Measurements from ENCODE around the gene TMEM131.

Gene TMEM131

GRCh38 chr2:98015671-98016070 lies 19.9 kb upstream of the TMEM131 start:
- no peak overlapping the region for H3K4me3 ChIP-seq (ENCODE audit: low read length)
- no peak overlapping the region for H3K27ac ChIP-seq (ENCODE audit: low read depth, low read length)
- H3K36me3 ChIP-seq (ENCODE audit: control insufficient read depth, insufficient read depth, low read length): no peaks in the 10 kb centered on the region
- H3K9ac ChIP-seq (ENCODE audit: low read length): no peak overlapping the region
- no peaks in the 10 kb centered on the region for H3K4me1 ChIP-seq (ENCODE audit: control insufficient read depth, insufficient read depth, low read length)
- H3K27me3 ChIP-seq (ENCODE audit: control insufficient read depth, insufficient read depth, low read length): no peaks in the 10 kb centered on the region

- H3K27me3 ChIP-seq (ENCODE audit: control insufficient read depth, insufficient read depth, low read length): no peaks in the 10 kb centered on the region
- no peaks in the 10 kb centered on the region for H3K36me3 ChIP-seq (ENCODE audit: control insufficient read depth, insufficient read depth, low read length)
- no peak overlapping the region for H3K9ac ChIP-seq (ENCODE audit: low read length)
- no peak overlapping the region for H3K27ac ChIP-seq (ENCODE audit: low read depth, low read length)
- H3K4me3 ChIP-seq (ENCODE audit: low read length): no peak overlapping the region
- no peaks in the 10 kb centered on the region for H3K4me1 ChIP-seq (ENCODE audit: control insufficient read depth, insufficient read depth, low read length)
Measured at GRCh38 chr2:98014379-98014778, 18.6 kb upstream of the TMEM131 start.

- Histone ChIP-seq H3K9ac (ENCODE audit: low read length) (no peak overlapping the region), H3K4me3 (ENCODE audit: low read length) (no peak overlapping the region), H3K36me3 (ENCODE audit: control insufficient read depth, insufficient read depth, low read length) (no peaks in the 10 kb centered on the region), H3K27me3 (ENCODE audit: control insufficient read depth, insufficient read depth, low read length) (no peaks in the 10 kb centered on the region), H3K4me1 (ENCODE audit: control insufficient read depth, insufficient read depth, low read length) (no peaks in the 10 kb centered on the region), H3K27ac (ENCODE audit: low read depth, low read length) (no peak overlapping the region)
Measured at GRCh38 chr2:98013407-98014042, 17.8 kb upstream of the TMEM131 start.

GRCh38 chr2:98012561-98012991 lies 16.8 kb upstream of the TMEM131 start:
- Histone ChIP-seq H3K27ac (ENCODE audit: low read depth, low read length) (no peak overlapping the region), H3K9ac (ENCODE audit: low read length) (no peak overlapping the region), H3K36me3 (ENCODE audit: control insufficient read depth, insufficient read depth, low read length) (no peaks in the 10 kb centered on the region), H3K4me3 (ENCODE audit: low read length) (no peak overlapping the region), H3K27me3 (ENCODE audit: control insufficient read depth, insufficient read depth, low read length) (no peaks in the 10 kb centered on the region), H3K4me1 (ENCODE audit: control insufficient read depth, insufficient read depth, low read length) (no peaks in the 10 kb centered on the region)

GRCh38 chr2:98009887-98010760 lies 14.4 kb upstream of the TMEM131 start:
- Histone ChIP-seq H3K9ac (ENCODE audit: low read length) (no peak overlapping the region), H3K27ac (ENCODE audit: low read depth, low read length) (no peak overlapping the region)

GRCh38 chr2:98008415-98008814 lies 12.7 kb upstream of the TMEM131 start:
- Histone ChIP-seq H3K27ac (ENCODE audit: low read depth, low read length) (no peak overlapping the region), H3K9ac (ENCODE audit: low read length) (no peak overlapping the region), H3K4me1 (ENCODE audit: control insufficient read depth, insufficient read depth, low read length) (no peaks in the 10 kb centered on the region), H3K27me3 (ENCODE audit: control insufficient read depth, insufficient read depth, low read length) (no peaks in the 10 kb centered on the region), H3K36me3 (ENCODE audit: control insufficient read depth, insufficient read depth, low read length) (no peaks in the 10 kb centered on the region), H3K4me3 (ENCODE audit: low read length) (no peak overlapping the region)

More at GRCh38 chr2:98009887-98010760, 14.4 kb upstream of the TMEM131 start:
- Histone ChIP-seq H3K27me3 (ENCODE audit: control insufficient read depth, insufficient read depth, low read length) (no peaks in the 10 kb centered on the region), H3K36me3 (ENCODE audit: control insufficient read depth, insufficient read depth, low read length) (no peaks in the 10 kb centered on the region), H3K4me1 (ENCODE audit: control insufficient read depth, insufficient read depth, low read length) (no peaks in the 10 kb centered on the region), H3K4me3 (ENCODE audit: low read length) (no peak overlapping the region)

GRCh38 chr2:98006378-98006777 lies 10.6 kb upstream of the TMEM131 start:
- Histone ChIP-seq H3K36me3 (ENCODE audit: control insufficient read depth, insufficient read depth, low read length) (no peaks in the 10 kb centered on the region), H3K9ac (ENCODE audit: low read length) (no peak overlapping the region), H3K27me3 (ENCODE audit: control insufficient read depth, insufficient read depth, low read length) (no peaks in the 10 kb centered on the region), H3K4me3 (ENCODE audit: low read length) (no peak overlapping the region), H3K4me1 (ENCODE audit: control insufficient read depth, insufficient read depth, low read length) (no peaks in the 10 kb centered on the region), H3K27ac (ENCODE audit: low read depth, low read length) (no peak overlapping the region)

- H3K9ac ChIP-seq (ENCODE audit: low read length): no peak overlapping the region
- H3K4me1 ChIP-seq (ENCODE audit: control insufficient read depth, insufficient read depth, low read length): no peaks in the 10 kb centered on the region
- no peaks in the 10 kb centered on the region for H3K36me3 ChIP-seq (ENCODE audit: control insufficient read depth, insufficient read depth, low read length)
- no peak overlapping the region for H3K4me3 ChIP-seq (ENCODE audit: low read length)
- no peak overlapping the region for H3K27ac ChIP-seq (ENCODE audit: low read depth, low read length)
- no peaks in the 10 kb centered on the region for H3K27me3 ChIP-seq (ENCODE audit: control insufficient read depth, insufficient read depth, low read length)
Measured at GRCh38 chr2:98004613-98005012, 8.9 kb upstream of the TMEM131 start.

GRCh38 chr2:98004047-98004446 lies 8.3 kb upstream of the TMEM131 start:
- no peaks in the 10 kb centered on the region for H3K36me3 ChIP-seq (ENCODE audit: control insufficient read depth, insufficient read depth, low read length)
- H3K27ac ChIP-seq (ENCODE audit: low read depth, low read length): no peak overlapping the region
- no peak overlapping the region for H3K4me3 ChIP-seq (ENCODE audit: low read length)
- no peaks in the 10 kb centered on the region for H3K27me3 ChIP-seq (ENCODE audit: control insufficient read depth, insufficient read depth, low read length)
- no peak overlapping the region for H3K9ac ChIP-seq (ENCODE audit: low read length)
- no peaks in the 10 kb centered on the region for H3K4me1 ChIP-seq (ENCODE audit: control insufficient read depth, insufficient read depth, low read length)

GRCh38 chr2:97999536-97999935 lies 3.8 kb upstream of the TMEM131 start:
- Histone ChIP-seq H3K4me3 (ENCODE audit: low read length) (no peak overlapping the region), H3K4me1 (ENCODE audit: control insufficient read depth, insufficient read depth, low read length) (no peaks in the 10 kb centered on the region), H3K36me3 (ENCODE audit: control insufficient read depth, insufficient read depth, low read length) (no peaks in the 10 kb centered on the region), H3K27ac (ENCODE audit: low read depth, low read length) (no peak overlapping the region), H3K9ac (ENCODE audit: low read length) (no peak overlapping the region), H3K27me3 (ENCODE audit: control insufficient read depth, insufficient read depth, low read length) (no peaks in the 10 kb centered on the region)

- H3K9ac ChIP-seq (ENCODE audit: low read length): no peak overlapping the region
- H3K27me3 ChIP-seq (ENCODE audit: control insufficient read depth, insufficient read depth, low read length): no peaks in the 10 kb centered on the region
- H3K4me3 ChIP-seq (ENCODE audit: low read length): no peak overlapping the region
- H3K36me3 ChIP-seq (ENCODE audit: control insufficient read depth, insufficient read depth, low read length): no peaks in the 10 kb centered on the region
- H3K27ac ChIP-seq (ENCODE audit: low read depth, low read length): no peak overlapping the region
- peaks cover 8% of the 10 kb centered on the region for H3K4me1 ChIP-seq (ENCODE audit: control insufficient read depth, insufficient read depth, low read length)
Measured at GRCh38 chr2:97998431-97999005, 2.8 kb upstream of the TMEM131 start.

GRCh38 chr2:97997784-97998392 lies 2.1 kb upstream of the TMEM131 start:
- H3K27ac ChIP-seq (ENCODE audit: low read depth, low read length): no peak overlapping the region
- no peaks in the 10 kb centered on the region for H3K27me3 ChIP-seq (ENCODE audit: control insufficient read depth, insufficient read depth, low read length)
- H3K9ac ChIP-seq (ENCODE audit: low read length): no peak overlapping the region
- H3K4me1 ChIP-seq (ENCODE audit: control insufficient read depth, insufficient read depth, low read length): peaks cover 8% of the 10 kb centered on the region
- H3K36me3 ChIP-seq (ENCODE audit: control insufficient read depth, insufficient read depth, low read length): no peaks in the 10 kb centered on the region
- no peak overlapping the region for H3K4me3 ChIP-seq (ENCODE audit: low read length)
